Breast epithelium (tissue), 4 donors: Measurements from ENCODE around the gene TFAM. TPM values are rescaled to one million over a fixed set of nuclear protein-coding genes. Genes with fewer than 3 reads are reported as not detected.

ENCODE experiments used
- DNase-seq, 2 donors: peaks; one replicate each; pipeline ENCODE4 v3.0.0-alpha.2; 2019; ENCODE audit warnings: low spot score in 2 of 2
- H3K27ac ChIP-seq, 2 donors: fragments of 200-600 bp; sonication (generic) in 1 of 2; one replicate each; pipeline ENCODE4 v1.5.1; 2016 to 2019; ENCODE audit warnings: mild to moderate bottlenecking in 1 of 2
- H3K27me3 ChIP-seq, 2 donors: fragments of 200-600 bp; sonication (generic) in 1 of 2; one replicate each; pipeline versions ENCODE4 v1.5.1 to v1.6.0; 2017 to 2019; ENCODE audit warnings: control low read depth in 1 of 2, mild to moderate bottlenecking in 1 of 2
- H3K36me3 ChIP-seq: fragments of 200-600 bp; one replicate; pipeline ENCODE4 v1.5.1; 2019
- H3K4me1 ChIP-seq, 2 donors: fragments of 200-600 bp; sonication (generic); one replicate each; pipeline ENCODE4 v1.5.1; 2016 to 2019; ENCODE audit warnings: control low read depth in 1 of 2
- H3K4me3 ChIP-seq, 3 donors: fragments of 200-600 bp; sonication (generic); 1 replicate in 2 of 3; 2 replicates in 1 of 3; pipeline ENCODE4 v1.5.1; 2016 to 2019; ENCODE audit warnings: mild to moderate bottlenecking in 3 of 3, moderate library complexity in 2 of 3
- H3K9me3 ChIP-seq, 2 donors: fragments of 200-600 bp; sonication (generic) in 1 of 2; one replicate each; pipeline ENCODE4 v1.5.1; 2016 to 2019; ENCODE audit warnings: control low read depth in 1 of 2
- POLR2A ChIP-seq: fragments of 450-650 bp; IDR thresholded peaks from one replicate; pipeline ENCODE4 v1.6.1; 2016; ENCODE audit warnings: antibody characterized with exemption, mild to moderate bottlenecking, moderate library complexity
- POLR2AphosphoS5 ChIP-seq, 3 donors: sonication (generic); formaldehyde crosslinking; IDR thresholded peaks; one replicate each; pipeline ENCODE4 v1.6.1; 2017; ENCODE audit warnings: antibody characterized with exemption in 3 of 3
- intact Hi-C: fragments of 100-400 bp; cut with DNase I; formaldehyde crosslinking; loops from one replicate; pipeline ENCODE4 v1.15.1; 2023; ENCODE audit warnings: low total_unique reads
- total RNA-seq, 3 donors: library from RNA; depleted of rRNA; stranded (reverse); fragments of >200 nt; gene quantifications; one replicate each; pipeline ENCODE4 v1.1.0, GENCODE V29; 2016
- TF ChIP-seq, protein P1 (sequence below), 3 donors: fragments of 450-650 bp; IDR thresholded peaks; one replicate each; pipeline ENCODE4 v1.5.1; 2016 to 2017; ENCODE audit warnings: antibody characterized with exemption in 3 of 3, mild to moderate bottlenecking in 3 of 3, moderate library complexity in 3 of 3

TFAM gene
- total RNA-seq, 3 donors from 2014 or later, result 15.8 to 30.1 (median 22.3) TPM

DNA sequence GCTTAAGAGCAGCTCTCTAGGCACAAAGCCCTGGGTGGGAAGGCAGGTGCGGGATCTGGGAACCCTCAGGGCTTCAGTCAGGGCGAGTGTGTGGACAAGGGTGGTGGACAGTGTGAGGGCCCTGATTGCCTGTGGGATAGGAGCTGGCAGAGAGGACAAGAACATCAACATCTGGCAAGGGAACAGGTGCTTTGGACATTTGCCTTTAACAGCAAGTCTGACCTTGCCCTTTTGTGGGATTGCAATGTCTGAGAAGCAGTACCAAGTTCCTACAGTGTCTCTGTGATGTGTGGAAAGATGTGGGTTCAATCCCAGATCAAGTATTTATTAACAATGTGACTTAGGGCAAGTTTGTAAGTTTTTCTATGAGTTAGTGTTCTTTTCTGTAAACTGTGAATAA is 46.7 kb downstream of the TFAM start:
- intact Hi-C loops, result no loop called here
- no peak for TF ChIP-seq POLR2A
- TF ChIP-seq POLR2AphosphoS5 (IDR thresholded peaks at IDR 0.05), result no peak
- TF ChIP-seq, protein P1, sequence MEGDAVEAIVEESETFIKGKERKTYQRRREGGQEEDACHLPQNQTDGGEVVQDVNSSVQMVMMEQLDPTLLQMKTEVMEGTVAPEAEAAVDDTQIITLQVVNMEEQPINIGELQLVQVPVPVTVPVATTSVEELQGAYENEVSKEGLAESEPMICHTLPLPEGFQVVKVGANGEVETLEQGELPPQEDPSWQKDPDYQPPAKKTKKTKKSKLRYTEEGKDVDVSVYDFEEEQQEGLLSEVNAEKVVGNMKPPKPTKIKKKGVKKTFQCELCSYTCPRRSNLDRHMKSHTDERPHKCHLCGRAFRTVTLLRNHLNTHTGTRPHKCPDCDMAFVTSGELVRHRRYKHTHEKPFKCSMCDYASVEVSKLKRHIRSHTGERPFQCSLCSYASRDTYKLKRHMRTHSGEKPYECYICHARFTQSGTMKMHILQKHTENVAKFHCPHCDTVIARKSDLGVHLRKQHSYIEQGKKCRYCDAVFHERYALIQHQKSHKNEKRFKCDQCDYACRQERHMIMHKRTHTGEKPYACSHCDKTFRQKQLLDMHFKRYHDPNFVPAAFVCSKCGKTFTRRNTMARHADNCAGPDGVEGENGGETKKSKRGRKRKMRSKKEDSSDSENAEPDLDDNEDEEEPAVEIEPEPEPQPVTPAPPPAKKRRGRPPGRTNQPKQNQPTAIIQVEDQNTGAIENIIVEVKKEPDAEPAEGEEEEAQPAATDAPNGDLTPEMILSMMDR (IDR thresholded peaks at IDR 0.05), result no peak

DNA sequence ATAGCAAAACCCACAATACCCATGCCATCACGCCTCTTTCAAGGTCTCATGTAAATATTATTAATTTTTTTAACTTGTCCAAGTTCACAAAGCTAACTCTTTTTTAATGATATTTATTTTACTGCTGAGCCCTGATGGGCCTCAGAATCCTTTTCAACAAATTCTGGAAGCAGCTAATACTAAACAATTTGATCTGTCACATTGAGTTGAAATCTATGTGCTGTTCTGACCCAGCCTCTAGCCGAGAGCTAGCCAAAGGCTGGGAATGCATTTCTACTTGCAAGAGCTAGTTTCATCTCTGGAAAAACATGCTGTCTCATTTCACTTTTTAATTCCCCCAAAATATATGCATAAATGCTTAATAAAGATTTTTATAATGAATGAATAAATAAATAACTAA is 47.9 kb downstream of the TFAM start:
- Histone ChIP-seq H3K4me1 (peaks cover 1 to 3% of the 10 kb centered on the region in 2 donors), H3K9me3 (no peaks in the 10 kb centered on the region), H3K27ac (no peak overlapping the region), H3K4me3 (no peak overlapping the region), H3K27me3 (no peaks in the 10 kb centered on the region), H3K36me3 (no peaks in the 10 kb centered on the region)
- intact Hi-C loops, result no loop called here
- TF ChIP-seq, protein P1 (IDR thresholded peaks at IDR 0.05), result no peak
- no peak for TF ChIP-seq POLR2AphosphoS5 (IDR thresholded peaks at IDR 0.05)
- no peak for TF ChIP-seq POLR2A
- no peak for DNase-seq

More for the DNA sequence above, 46.7 kb downstream of the TFAM start:
- Histone ChIP-seq H3K27ac (peak overlapping the region in 1 of 2 donors; percentile 40), H3K27me3 (no peaks in the 10 kb centered on the region), H3K36me3 (no peaks in the 10 kb centered on the region), H3K9me3 (no peaks in the 10 kb centered on the region), H3K4me1 (peaks cover 0 to 3% of the 10 kb centered on the region in 2 donors), H3K4me3 (no peak overlapping the region)
- peak in 1 of 2 donors; percentile 51 for DNase-seq

DNA sequence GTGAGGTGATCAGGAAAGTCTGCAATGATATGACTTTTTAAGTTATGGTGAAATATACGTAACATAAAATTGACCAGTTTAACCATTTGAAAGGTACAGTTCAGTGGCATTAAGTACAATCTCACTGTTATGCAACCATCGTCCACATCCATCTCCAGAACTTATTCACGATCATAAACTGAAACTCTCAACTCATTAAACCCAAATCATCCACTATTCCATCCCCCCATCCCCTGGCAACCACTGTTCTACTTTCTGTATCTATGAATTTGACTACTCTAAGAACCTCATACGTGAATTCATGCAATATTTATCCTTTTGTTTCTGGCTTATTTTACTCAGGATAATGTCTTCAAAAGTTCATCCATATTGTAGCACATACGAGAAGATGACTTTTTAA is 48.4 kb downstream of the TFAM start:
- Histone ChIP-seq H3K4me3 (no peak overlapping the region), H3K9me3 (no peaks in the 10 kb centered on the region), H3K4me1 (peaks cover 3 to 4% of the 10 kb centered on the region in 2 donors), H3K27ac (no peak overlapping the region), H3K36me3 (no peaks in the 10 kb centered on the region), H3K27me3 (no peaks in the 10 kb centered on the region)
- no peak for DNase-seq
- intact Hi-C loops, result no loop called here
- TF ChIP-seq POLR2A (no peak), POLR2AphosphoS5 (IDR thresholded peaks at IDR 0.05) (no peak)
- TF ChIP-seq, protein P1 (IDR thresholded peaks at IDR 0.05), result no peak

DNA sequence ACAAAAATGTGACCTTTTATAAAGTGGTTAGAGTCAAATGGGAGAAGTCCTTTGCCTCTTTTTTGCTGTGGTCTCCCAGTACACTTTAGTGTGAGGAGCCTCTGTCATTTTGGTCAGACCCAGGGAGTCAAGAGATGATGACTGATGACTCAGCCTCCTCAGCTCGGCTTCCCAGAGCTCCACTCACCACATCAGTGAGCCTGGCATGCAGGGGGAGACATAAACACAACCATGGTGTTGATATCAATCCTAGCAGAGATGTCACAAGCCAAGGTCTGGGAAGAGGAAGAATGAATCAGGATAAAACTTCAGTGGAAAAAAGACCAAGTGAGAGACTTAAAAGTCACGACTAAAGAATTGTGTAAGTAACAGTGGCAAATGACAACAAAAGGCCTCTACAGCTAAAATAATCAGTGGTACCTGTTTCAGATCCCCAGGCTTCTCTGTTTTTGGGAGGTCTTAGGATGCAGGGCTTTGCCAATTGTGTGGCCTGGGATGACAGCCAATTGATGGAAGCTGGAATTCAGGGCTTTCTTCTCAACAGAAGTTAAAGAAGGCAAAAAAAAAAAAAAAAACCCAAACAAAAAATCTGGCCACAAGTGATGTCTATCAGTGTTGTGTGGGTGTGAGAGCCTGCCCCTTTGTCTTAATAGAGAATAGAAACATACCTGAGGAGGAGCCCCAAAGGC is 50.2 kb downstream of the TFAM start:
- Histone ChIP-seq H3K27me3 (no peaks in the 10 kb centered on the region), H3K4me3 (no peak overlapping the region), H3K27ac (peak overlapping the region; percentile 49 to 73), H3K36me3 (no peaks in the 10 kb centered on the region), H3K4me1 (peaks cover 3 to 4% of the 10 kb centered on the region in 2 donors), H3K9me3 (no peaks in the 10 kb centered on the region)
- DNase-seq, result no peak
- intact Hi-C loops, result no loop called here
- TF ChIP-seq POLR2A, result no peak
- peak in 1 of 3 donors; percentile 38 for TF ChIP-seq POLR2AphosphoS5 (IDR thresholded peaks at IDR 0.05)

DNA sequence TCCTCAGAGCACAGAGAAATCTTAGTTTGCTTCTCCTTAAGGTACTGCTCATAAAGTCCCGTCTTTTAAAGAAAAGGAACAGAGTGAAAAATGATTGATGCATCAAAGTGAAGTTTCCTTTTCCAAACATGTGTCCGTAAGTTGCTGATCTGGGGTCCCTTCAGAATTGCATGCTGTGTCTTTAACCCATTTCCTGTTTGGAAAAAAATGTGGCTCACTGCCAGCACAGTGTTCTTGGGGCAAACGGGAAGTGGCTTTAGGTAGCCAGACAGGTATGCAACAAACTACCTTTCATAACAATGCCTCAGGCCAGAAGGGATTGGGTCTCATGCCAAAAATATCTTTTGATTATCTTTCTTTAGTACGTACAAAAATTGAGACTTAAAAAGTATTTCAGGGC is 50.9 kb downstream of the TFAM start:
- peak in 1 of 2 donors; percentile 50 for DNase-seq

DNA sequence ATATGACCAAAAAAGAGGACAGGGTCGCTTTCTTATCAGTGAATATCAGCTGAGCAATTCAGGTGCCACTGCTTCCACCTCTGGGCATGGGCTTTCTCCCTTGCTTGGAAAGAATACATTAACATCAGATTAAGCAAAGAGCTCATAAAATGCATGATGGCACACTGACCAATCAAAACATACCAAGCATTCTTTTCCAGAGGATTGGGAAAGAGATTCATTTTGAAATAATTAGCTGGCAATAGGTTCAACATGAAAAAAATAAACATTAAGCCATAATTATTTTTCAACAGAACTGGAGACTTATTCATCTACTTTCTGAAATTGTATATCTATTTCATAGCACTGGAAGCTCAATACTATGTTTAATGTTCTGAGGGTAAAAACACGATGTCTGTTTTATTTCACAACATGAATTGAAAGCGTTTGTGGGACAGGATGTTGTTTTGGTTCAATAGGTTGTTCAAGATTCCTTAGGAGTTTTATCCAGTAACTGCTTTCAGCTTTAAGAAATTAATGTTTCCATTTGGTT is 53.2 kb downstream of the TFAM start:
- no peak for TF ChIP-seq POLR2A
- TF ChIP-seq POLR2AphosphoS5 (IDR thresholded peaks at IDR 0.05), result no peak
- intact Hi-C loops, result no loop called here
- H3K9me3 ChIP-seq, result no peaks in the 10 kb centered on the region

More for the DNA sequence above, 50.9 kb downstream of the TFAM start:
- Histone ChIP-seq H3K9me3 (no peaks in the 10 kb centered on the region), H3K27ac (peak overlapping the region; percentile 49 to 73), H3K36me3 (no peaks in the 10 kb centered on the region), H3K27me3 (no peaks in the 10 kb centered on the region), H3K4me3 (no peak overlapping the region), H3K4me1 (peaks cover 3 to 4% of the 10 kb centered on the region in 2 donors)
- intact Hi-C loops, result no loop called here
- no peak for TF ChIP-seq POLR2AphosphoS5 (IDR thresholded peaks at IDR 0.05)

More for the DNA sequence above, 53.2 kb downstream of the TFAM start:
- H3K27ac ChIP-seq, result peak overlapping the region; percentile 60 to 79
- no peak overlapping the region for H3K4me3 ChIP-seq
- H3K36me3 ChIP-seq, result no peaks in the 10 kb centered on the region
- peaks cover 3 to 4% of the 10 kb centered on the region in 2 donors for H3K4me1 ChIP-seq
- DNase-seq, result no peak
- no peaks in the 10 kb centered on the region for H3K27me3 ChIP-seq
